ENCODE results near the gene FADS2.
"Not testable (repeated sequence)": the region's sequence is repeated elsewhere in the genome, so short reads cannot be mapped to it uniquely, and the experiment has no call there.

FADS2 gene

GRCh38 chr11:61869429-61869707, 41.3 kb downstream of the FADS2 start:
- no peak for ATAC-seq

- ATAC-seq, result no peak
Observed at GRCh38 chr11:61869708-61870451, 41.8 kb downstream of the FADS2 start.

GRCh38 chr11:61870541-61871031, 42.5 kb downstream of the FADS2 start:
- ATAC-seq, result no peak

GRCh38 chr11:61871158-61871597, 43.1 kb downstream of the FADS2 start:
- ATAC-seq, result peak; percentile 76 to 80

- no peak for ATAC-seq
Observed at GRCh38 chr11:61872935-61873565, 45.0 kb downstream of the FADS2 start.

GRCh38 chr11:61873588-61874376, 45.7 kb downstream of the FADS2 start:
- ATAC-seq, result no peak

GRCh38 chr11:61874377-61874809, 46.3 kb downstream of the FADS2 start:
- no peak for ATAC-seq

GRCh38 chr11:61874853-61875252, 46.8 kb downstream of the FADS2 start:
- ATAC-seq, result no peak

GRCh38 chr11:61875698-61876097, 47.6 kb downstream of the FADS2 start:
- no peak for ATAC-seq

- ATAC-seq, result no peak
Observed at GRCh38 chr11:61879152-61879551, 51.1 kb downstream of the FADS2 start.

GRCh38 chr11:61880031-61880430, 51.9 kb downstream of the FADS2 start:
- no peak for ATAC-seq

- ATAC-seq, result no peak
Observed at GRCh38 chr11:61880454-61880853, 52.4 kb downstream of the FADS2 start.

GRCh38 chr11:61881397-61881796, 53.3 kb downstream of the FADS2 start:
- no peak for ATAC-seq

GRCh38 chr11:61882267-61882666, 54.2 kb downstream of the FADS2 start:
- ATAC-seq, result not testable (repeated sequence)

- no peak for ATAC-seq
Observed at GRCh38 chr11:61882879-61883278, 54.8 kb downstream of the FADS2 start.

- no peak for ATAC-seq
Observed at GRCh38 chr11:61883327-61883726, 55.2 kb downstream of the FADS2 start.

- ATAC-seq, result no peak
Observed at GRCh38 chr11:61883947-61884346, 55.8 kb downstream of the FADS2 start.

GRCh38 chr11:61885166-61885778, 57.2 kb downstream of the FADS2 start:
- no peak for ATAC-seq

- ATAC-seq, result no peak
Observed at GRCh38 chr11:61885784-61886580, 57.9 kb downstream of the FADS2 start.

- ATAC-seq, result no peak
Observed at GRCh38 chr11:61886643-61887042, 58.5 kb downstream of the FADS2 start.

GRCh38 chr11:61887839-61888494, 59.9 kb downstream of the FADS2 start:
- no peak for ATAC-seq

- no peak for ATAC-seq
Observed at GRCh38 chr11:61888590-61888989, 60.5 kb downstream of the FADS2 start.
